Prostate gland (tissue), 2 donors: ENCODE data around the gene SLC7A4.

Source experiments
- CTCF ChIP-seq, 4 experiments: fragments of 200-600 bp in 2 of 4; fragments of 450-650 bp in 2 of 4; sonication (generic) in 2 of 4; IDR thresholded peaks; 1 replicate in 3 of 4; 2 replicates in 1 of 4; pipeline ENCODE4 v1.5.1; 2016 to 2019; ENCODE audit warnings: antibody characterized with exemption in 4 of 4, mild to moderate bottlenecking in 2 of 4, moderate library complexity in 2 of 4
- POLR2A ChIP-seq: fragments of 450-650 bp; IDR thresholded peaks from one replicate; pipeline ENCODE4 v1.6.1; 2016; ENCODE audit warnings: antibody characterized with exemption, mild to moderate bottlenecking
- POLR2AphosphoS5 ChIP-seq: sonication (generic); formaldehyde crosslinking; IDR thresholded peaks from one replicate; pipeline ENCODE4 v1.6.1; 2017; ENCODE audit warnings: antibody characterized with exemption

- TF ChIP-seq POLR2AphosphoS5 (no peak), CTCF (IDR thresholded peaks at IDR 0.05) (no peak), POLR2A (no peak)
Observed at GRCh38 chr22:21012446-21013407, 19.6 kb downstream of the SLC7A4 start.
